HFFc6 (cell line): ENCODE measurements around the gene PTPRN2. TPM values are rescaled to one million over a fixed set of nuclear protein-coding genes. Genes with fewer than 3 reads are reported as not detected.
"Not testable (repeated sequence)": the region's sequence is repeated elsewhere in the genome, so short reads cannot be mapped to it uniquely, and the experiment has no call there.

Experiments used
- DNase-seq: peaks from one replicate; pipeline ENCODE4 v3.0.0-alpha.2; 2018
- H3K27ac Mint-ChIP-seq: 2 replicates; pipeline ENCODE4 v1.8.0; 2020; ENCODE audit warnings: mild to moderate bottlenecking, mixed read lengths
- H3K27me3 Mint-ChIP-seq: 2 replicates; pipeline ENCODE4 v1.8.0; 2021; ENCODE audit warnings: mild to moderate bottlenecking, moderate library complexity, mixed read lengths; ENCODE audit not compliant: insufficient read depth
- H3K36me3 Mint-ChIP-seq: 2 replicates; pipeline ENCODE4 v1.8.0; 2021; ENCODE audit warnings: low read depth, mixed read lengths
- H3K4me1 Mint-ChIP-seq: 2 replicates; pipeline ENCODE4 v1.8.0; 2020; ENCODE audit warnings: low read depth, mixed read lengths
- H3K4me3 Mint-ChIP-seq: 2 replicates; pipeline ENCODE4 v1.8.0; 2020; ENCODE audit warnings: mild to moderate bottlenecking, moderate library complexity, mixed read lengths
- H3K9me3 Mint-ChIP-seq: 2 replicates; pipeline ENCODE4 v1.8.0; 2020; ENCODE audit warnings: mild to moderate bottlenecking, mixed read lengths
- CTCF ChIP-seq: fragments of 200-600 bp; sonication (generic); IDR thresholded peaks from 2 replicates; pipeline ENCODE4 v1.5.0; 2021; ENCODE audit warnings: antibody characterized with exemption, mild to moderate bottlenecking
- total RNA-seq, 6 experiments: library from RNA; stranded (reverse); fragmentation: NEBNext Ultra II Directional; extraction: Animal tissue kit (Norgen Biotek cat#: 25700); gene quantifications; 2 replicates in 1 of 6; 3 replicates in 5 of 6; pipeline ENCODE4 v1.2.3, GENCODE V29; 2021

PTPRN2 gene
- total RNA-seq, 6 experiments from 2014 or later = 0.05 to 0.27 (median 0.23) TPM

GRCh38 chr7:158275711-158276413 lies 311.8 kb downstream of the PTPRN2 start:
- no peak for TF ChIP-seq CTCF
- DNase-seq = no peak
- H3K9me3 Mint-ChIP-seq = peaks cover 55% of the 10 kb centered on the region
- H3K27ac Mint-ChIP-seq = no peak overlapping the region
- H3K27me3 Mint-ChIP-seq = no peaks in the 10 kb centered on the region; the same call in 1 of the 2 replicates
- no peak overlapping the region for H3K4me3 Mint-ChIP-seq
- H3K36me3 Mint-ChIP-seq = 0 out of 2 replicates have a peak, but pooled peaks cover 7% of the 10 kb centered on the region
- H3K4me1 Mint-ChIP-seq = no peaks in the 10 kb centered on the region

GRCh38 chr7:158274996-158275395 lies 312.6 kb downstream of the PTPRN2 start:
- Mint-ChIP-seq H3K27ac (no peak overlapping the region), H3K36me3 (0 out of 2 replicates have a peak, but pooled peaks cover 7% of the 10 kb centered on the region), H3K4me3 (no peak overlapping the region), H3K9me3 (peaks cover 47% of the 10 kb centered on the region), H3K4me1 (no peaks in the 10 kb centered on the region), H3K27me3 (no peaks in the 10 kb centered on the region; the same call in 1 of the 2 replicates)
- no peak for DNase-seq
- no peak for TF ChIP-seq CTCF

- Mint-ChIP-seq H3K27ac (no peak overlapping the region), H3K4me3 (no peak overlapping the region), H3K36me3 (peaks cover 12% of the 10 kb centered on the region), H3K9me3 (peaks cover 52% of the 10 kb centered on the region), H3K4me1 (no peaks in the 10 kb centered on the region), H3K27me3 (no peaks in the 10 kb centered on the region; the same call in 1 of the 2 replicates)
- no peak for TF ChIP-seq CTCF
- DNase-seq = no peak
Measured at GRCh38 chr7:158274404-158274811, 313.2 kb downstream of the PTPRN2 start.

GRCh38 chr7:158273756-158274342 lies 313.8 kb downstream of the PTPRN2 start:
- H3K27me3 Mint-ChIP-seq, H3K4me1 Mint-ChIP-seq, H3K27ac Mint-ChIP-seq, H3K4me3 Mint-ChIP-seq, DNase-seq: not testable (repeated sequence)
- Mint-ChIP-seq H3K36me3 (peaks cover 13% of the 10 kb centered on the region), H3K9me3 (peaks cover 52% of the 10 kb centered on the region)

- H3K9me3 Mint-ChIP-seq = peaks cover 46% of the 10 kb centered on the region
- no peak for DNase-seq
Measured at GRCh38 chr7:158273138-158273651, 314.4 kb downstream of the PTPRN2 start.

More at GRCh38 chr7:158273138-158273651, 314.4 kb downstream of the PTPRN2 start:
- Mint-ChIP-seq H3K36me3 (peaks cover 13% of the 10 kb centered on the region), H3K27ac (no peak overlapping the region), H3K4me3 (no peak overlapping the region), H3K27me3 (no peaks in the 10 kb centered on the region; the same call in 1 of the 2 replicates), H3K4me1 (no peaks in the 10 kb centered on the region)
- TF ChIP-seq CTCF = no peak
